ENCODE data around the gene KRTAP10-4. TPM values are rescaled to one million over a fixed set of nuclear protein-coding genes. Genes with fewer than 3 reads are reported as not detected.

Gene KRTAP10-4
- total RNA-seq, 4 donors from 2014 or later: not detected

DNA sequence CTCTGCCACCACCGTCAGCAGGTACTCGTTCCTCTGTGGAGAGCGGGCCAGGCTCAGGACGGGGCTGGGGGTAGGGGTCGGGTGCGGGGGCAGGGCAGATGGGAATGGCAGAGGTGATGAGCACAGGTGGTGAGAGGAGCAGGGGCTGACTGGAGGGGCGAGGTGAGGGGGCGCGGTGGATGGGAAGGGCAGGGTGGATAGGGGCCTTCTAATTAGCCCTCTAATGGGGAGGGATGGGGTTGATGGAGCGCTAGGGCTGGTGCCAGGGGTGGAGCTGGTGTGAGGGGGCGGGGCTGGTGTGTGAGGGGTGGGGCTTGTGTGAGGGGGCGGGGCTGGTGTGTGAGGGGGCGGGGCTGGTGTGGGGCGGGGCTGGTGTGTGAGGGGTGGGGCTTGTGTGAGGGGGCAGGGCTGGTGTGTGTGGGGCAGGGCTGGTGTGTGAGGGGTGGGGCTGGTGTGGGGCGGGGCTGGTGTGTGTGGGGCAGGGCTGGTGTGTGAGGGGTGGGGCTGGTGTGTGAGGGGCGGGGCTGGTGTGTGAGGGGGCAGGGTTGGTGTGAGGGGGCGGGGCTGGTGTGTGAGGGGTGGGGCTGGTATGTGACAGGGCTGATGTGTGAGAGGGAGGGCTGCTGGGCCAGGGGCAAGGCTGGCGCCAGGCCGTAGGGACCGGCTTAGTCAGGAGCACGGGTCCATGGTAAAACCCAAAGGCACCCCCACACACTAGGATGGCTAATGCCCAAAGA is 39.5 kb upstream of the KRTAP10-4 start:
- Histone ChIP-seq H3K27ac (no peak overlapping the region), H3K4me3 (no peak overlapping the region), H3K36me3 (no peaks in the 10 kb centered on the region), H3K4me1 (no peaks in the 10 kb centered on the region), H3K27me3 (no peaks in the 10 kb centered on the region), H3K9me3 (no peaks in the 10 kb centered on the region)
- DNase-seq: no peak
- no peak for TF ChIP-seq POLR2A (IDR thresholded peaks at IDR 0.05)
- TF ChIP-seq, protein P1, sequence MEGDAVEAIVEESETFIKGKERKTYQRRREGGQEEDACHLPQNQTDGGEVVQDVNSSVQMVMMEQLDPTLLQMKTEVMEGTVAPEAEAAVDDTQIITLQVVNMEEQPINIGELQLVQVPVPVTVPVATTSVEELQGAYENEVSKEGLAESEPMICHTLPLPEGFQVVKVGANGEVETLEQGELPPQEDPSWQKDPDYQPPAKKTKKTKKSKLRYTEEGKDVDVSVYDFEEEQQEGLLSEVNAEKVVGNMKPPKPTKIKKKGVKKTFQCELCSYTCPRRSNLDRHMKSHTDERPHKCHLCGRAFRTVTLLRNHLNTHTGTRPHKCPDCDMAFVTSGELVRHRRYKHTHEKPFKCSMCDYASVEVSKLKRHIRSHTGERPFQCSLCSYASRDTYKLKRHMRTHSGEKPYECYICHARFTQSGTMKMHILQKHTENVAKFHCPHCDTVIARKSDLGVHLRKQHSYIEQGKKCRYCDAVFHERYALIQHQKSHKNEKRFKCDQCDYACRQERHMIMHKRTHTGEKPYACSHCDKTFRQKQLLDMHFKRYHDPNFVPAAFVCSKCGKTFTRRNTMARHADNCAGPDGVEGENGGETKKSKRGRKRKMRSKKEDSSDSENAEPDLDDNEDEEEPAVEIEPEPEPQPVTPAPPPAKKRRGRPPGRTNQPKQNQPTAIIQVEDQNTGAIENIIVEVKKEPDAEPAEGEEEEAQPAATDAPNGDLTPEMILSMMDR (IDR thresholded peaks at IDR 0.05): no peak

DNA sequence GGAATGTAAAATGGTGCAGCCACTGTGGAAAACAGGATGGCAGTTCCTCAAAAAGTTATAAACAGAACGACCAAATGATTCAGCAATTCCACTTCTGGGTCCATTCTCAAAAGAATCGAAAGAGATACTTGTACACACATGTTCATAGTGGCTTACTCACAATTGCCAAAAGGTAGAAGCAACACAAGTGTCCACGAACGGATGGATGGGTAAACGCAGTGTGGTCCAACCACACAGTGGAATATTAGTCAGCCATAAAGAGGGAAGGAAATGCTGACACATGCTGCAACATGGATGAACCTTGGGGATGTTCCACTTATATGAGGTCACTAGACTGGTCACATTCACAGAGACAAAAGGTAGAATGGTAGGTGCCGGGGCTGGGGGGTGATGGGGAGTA is 38.8 kb upstream of the KRTAP10-4 start:
- Histone ChIP-seq H3K9me3 (no peaks in the 10 kb centered on the region), H3K36me3 (no peaks in the 10 kb centered on the region), H3K27me3 (no peaks in the 10 kb centered on the region), H3K27ac (no peak overlapping the region), H3K4me3 (no peak overlapping the region), H3K4me1 (no peaks in the 10 kb centered on the region)
- DNase-seq: no peak
- no peak for TF ChIP-seq POLR2A (IDR thresholded peaks at IDR 0.05)
- TF ChIP-seq, protein P1 (IDR thresholded peaks at IDR 0.05): no peak

DNA sequence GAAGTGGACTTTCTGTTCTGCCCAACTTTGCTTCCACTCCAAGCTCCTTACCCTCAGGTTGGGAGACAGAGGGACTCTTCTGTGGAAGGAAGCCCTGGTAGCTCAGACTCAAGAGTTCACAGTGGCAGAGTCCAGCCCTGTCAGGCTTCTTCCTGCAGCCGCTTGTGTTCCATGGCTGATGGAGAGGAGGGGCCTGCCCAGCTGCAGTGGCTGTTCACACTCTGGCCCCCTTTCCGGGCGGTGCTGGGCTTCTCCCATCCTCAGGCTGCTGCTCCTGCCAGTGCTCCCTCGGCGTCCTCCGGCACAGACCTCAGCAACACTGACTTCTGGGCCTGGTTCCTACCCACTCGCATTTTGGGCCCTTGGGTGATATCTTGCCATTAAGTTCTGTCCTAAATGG is 37.6 kb upstream of the KRTAP10-4 start:
- TF ChIP-seq, protein P1 (IDR thresholded peaks at IDR 0.05): no peak
- no peak for TF ChIP-seq POLR2A (IDR thresholded peaks at IDR 0.05)
- no peak overlapping the region for H3K4me3 ChIP-seq
- H3K9me3 ChIP-seq: no peaks in the 10 kb centered on the region
- no peak overlapping the region for H3K27ac ChIP-seq
- H3K4me1 ChIP-seq: no peaks in the 10 kb centered on the region
- DNase-seq: no peak
- no peaks in the 10 kb centered on the region for H3K36me3 ChIP-seq
- no peaks in the 10 kb centered on the region for H3K27me3 ChIP-seq

DNA sequence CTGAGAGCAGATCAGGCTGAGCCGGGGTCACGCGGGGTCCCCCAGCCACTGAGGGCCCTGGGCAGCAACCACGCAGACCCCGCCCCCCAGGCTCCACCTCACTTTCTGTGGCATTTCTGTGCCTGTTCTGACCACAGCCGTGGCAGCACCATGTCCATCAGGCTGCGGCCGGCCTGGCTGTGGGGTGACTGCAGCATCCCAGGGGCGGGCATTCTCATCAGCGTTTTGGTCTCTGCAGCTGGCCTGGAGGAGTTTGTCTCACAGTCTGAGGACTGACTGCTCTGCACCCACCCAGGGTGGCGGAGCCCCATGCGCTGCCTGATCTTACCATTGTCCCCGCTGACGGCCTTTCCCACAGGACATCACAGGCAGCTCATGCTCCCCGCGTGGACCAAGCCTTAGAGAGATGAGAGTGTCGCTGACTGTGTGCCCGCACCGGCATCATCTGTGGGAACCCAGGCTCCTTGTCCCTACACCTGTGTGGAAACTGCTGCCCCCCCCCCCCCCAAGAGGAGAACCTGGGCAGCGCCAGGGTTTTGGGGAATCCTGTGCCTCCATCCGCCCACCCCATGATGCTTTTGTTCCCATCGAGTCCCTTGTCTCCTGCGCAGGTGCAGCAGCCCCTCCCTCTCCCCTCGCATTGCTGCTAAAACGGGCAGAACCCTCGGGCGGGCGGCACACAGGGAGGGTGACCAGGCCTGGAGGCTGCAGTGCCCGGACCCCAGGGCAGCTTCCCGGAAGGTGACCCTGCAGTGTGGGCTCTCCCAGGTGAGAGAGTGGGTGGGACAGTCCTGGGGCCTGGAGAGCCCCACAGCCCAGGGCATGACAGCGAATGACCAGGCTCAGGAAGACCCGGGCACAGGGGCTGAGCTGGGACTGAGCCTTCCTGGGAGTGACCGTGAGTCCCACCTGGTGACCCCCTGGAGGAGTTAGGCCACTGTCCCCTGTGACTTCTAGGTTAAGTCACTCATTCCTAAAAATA is 35.3 kb upstream of the KRTAP10-4 start:
- TF ChIP-seq, protein P1 (IDR thresholded peaks at IDR 0.05): no peak
- peak in 1 of 3 donors; percentile 11 for DNase-seq
- Histone ChIP-seq H3K4me3 (no peak overlapping the region), H3K27me3 (no peaks in the 10 kb centered on the region), H3K4me1 (no peaks in the 10 kb centered on the region), H3K36me3 (no peaks in the 10 kb centered on the region), H3K27ac (no peak overlapping the region), H3K9me3 (peaks cover 0 to 6% (median 2%) of the 10 kb centered on the region in 4 donors)

DNA sequence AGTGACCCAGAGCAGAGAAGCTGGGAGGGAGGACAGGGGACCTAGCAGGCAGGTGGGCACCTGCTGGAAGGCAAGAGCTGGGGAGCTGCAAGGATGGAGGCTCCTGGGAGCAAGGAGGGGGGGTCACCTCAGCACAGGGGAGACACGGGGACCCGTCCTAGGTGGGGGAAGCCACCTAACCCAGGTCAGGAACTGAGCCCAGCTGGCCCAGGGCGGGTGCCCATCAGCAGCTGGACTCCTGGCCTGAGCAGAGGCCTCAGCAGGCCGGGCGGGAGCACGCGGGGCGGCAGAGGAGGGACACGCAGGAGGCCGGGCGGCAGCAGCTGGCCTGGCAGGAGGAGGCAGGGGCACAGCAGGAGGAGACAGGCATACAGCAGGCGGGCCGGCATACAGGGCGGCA is 34.5 kb upstream of the KRTAP10-4 start:
- no peak for TF ChIP-seq POLR2A (IDR thresholded peaks at IDR 0.05)
- TF ChIP-seq, protein P1 (IDR thresholded peaks at IDR 0.05): no peak
- no peak overlapping the region for H3K4me3 ChIP-seq
- no peaks in the 10 kb centered on the region for H3K4me1 ChIP-seq
- peaks cover 0 to 9% (median 2%) of the 10 kb centered on the region in 4 donors for H3K9me3 ChIP-seq
- H3K27me3 ChIP-seq: no peaks in the 10 kb centered on the region
- peak in 1 of 3 donors; percentile 6 for DNase-seq
- no peaks in the 10 kb centered on the region for H3K36me3 ChIP-seq
- H3K27ac ChIP-seq: no peak overlapping the region
